Tibial nerve (tissue), 4 donors: ENCODE data around the gene TENM4. TPM values are rescaled to one million over a fixed set of nuclear protein-coding genes. Genes with fewer than 3 reads are reported as not detected.

Experiments
- DNase-seq, 2 donors: peaks; one replicate each; pipeline ENCODE4 v3.0.0-alpha.2; 2019; ENCODE audit warnings: low spot score in 2 of 2
- H3K27ac ChIP-seq, 4 donors: fragments of 200-600 bp; sonication (generic) in 3 of 4; one replicate each; pipeline ENCODE4 v1.5.1; 2017 to 2019; ENCODE audit warnings: mild to moderate bottlenecking in 1 of 4
- H3K27me3 ChIP-seq, 2 donors: fragments of 200-600 bp; sonication (generic) in 1 of 2; one replicate each; pipeline versions ENCODE4 v1.5.1 to v1.6.0; 2017 to 2019
- H3K36me3 ChIP-seq, 3 donors: fragments of 200-600 bp; sonication (generic); one replicate each; pipeline ENCODE4 v1.5.1; 2018 to 2019
- H3K4me1 ChIP-seq, 4 donors: fragments of 200-600 bp; sonication (generic) in 3 of 4; one replicate each; pipeline ENCODE4 v1.5.1; 2017 to 2019
- H3K4me3 ChIP-seq, 4 donors: fragments of 200-600 bp; sonication (generic) in 3 of 4; one replicate each; pipeline ENCODE4 v1.5.1; 2017 to 2019; ENCODE audit warnings: mild to moderate bottlenecking in 1 of 4, moderate library complexity in 1 of 4
- H3K9me3 ChIP-seq, 4 donors: fragments of 200-600 bp; sonication (generic) in 3 of 4; one replicate each; pipeline ENCODE4 v1.5.1; 2017 to 2019
- CTCF ChIP-seq, 5 experiments: fragments of 200-600 bp in 3 of 5; fragments of 450-650 bp in 2 of 5; sonication (generic) in 3 of 5; IDR thresholded peaks; one replicate each; pipeline ENCODE4 v1.5.1; 2016 to 2019; ENCODE audit warnings: antibody characterized with exemption in 5 of 5, mild to moderate bottlenecking in 3 of 5, moderate library complexity in 2 of 5
- EP300 ChIP-seq, 2 donors: sonication (generic); formaldehyde crosslinking; IDR thresholded peaks; one replicate each; pipeline ENCODE4 v1.6.1; 2017; ENCODE audit warnings: antibody characterized with exemption in 2 of 2, mild to moderate bottlenecking in 1 of 2
- POLR2A ChIP-seq, 2 donors: fragments of 450-650 bp; IDR thresholded peaks; one replicate each; pipeline ENCODE4 v1.6.1; 2017; ENCODE audit warnings: antibody characterized with exemption in 2 of 2, mild to moderate bottlenecking in 2 of 2, moderate library complexity in 2 of 2
- WGBS, 2 donors: methylation state at CpG; one replicate each; pipeline ENCODE4 v1.1.5; 2018; 5-methylcytosine and 5-hydroxymethylcytosine counted together
- total RNA-seq, 4 donors: library from RNA; depleted of rRNA; stranded (reverse); fragments of >200 nt; gene quantifications; one replicate each; pipeline ENCODE4 v1.1.0, GENCODE V29; 2016

The TENM4 gene
- total RNA-seq, 4 donors from 2014 or later, result 15.3 to 36.3 (median 19.6) TPM

DNA sequence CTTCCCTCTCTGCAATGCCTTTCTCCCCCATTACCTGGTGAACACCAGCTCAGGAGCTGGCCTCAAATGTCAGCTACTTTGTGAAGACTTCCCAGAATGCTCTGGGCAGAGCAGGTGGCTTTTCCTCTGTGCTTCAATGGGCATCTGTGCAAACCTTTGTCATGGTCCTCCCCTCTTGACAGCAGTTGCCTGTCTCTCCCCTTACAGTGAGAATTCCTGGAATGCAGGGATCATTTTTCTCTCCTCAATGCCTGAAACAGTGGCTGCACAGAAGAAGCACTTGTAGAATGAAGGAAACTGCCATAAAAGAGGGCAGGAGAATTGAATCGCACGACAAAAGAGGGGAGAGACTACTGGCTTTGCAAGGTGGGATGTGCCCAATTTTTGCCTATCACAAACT, 773.4 kb downstream of the TENM4 start:
- H3K27me3 ChIP-seq, result no peaks in the 10 kb centered on the region
- no peaks in the 10 kb centered on the region for H3K4me1 ChIP-seq
- H3K27ac ChIP-seq, result no peak overlapping the region
- H3K9me3 ChIP-seq, result no peaks in the 10 kb centered on the region
- peaks cover 0 to 29% (median 0%) of the 10 kb centered on the region in 3 donors for H3K36me3 ChIP-seq
- no peak overlapping the region for H3K4me3 ChIP-seq
- TF ChIP-seq CTCF (IDR thresholded peaks at IDR 0.05) (no peak), POLR2A (IDR thresholded peaks at IDR 0.05) (no peak), EP300 (IDR thresholded peaks at IDR 0.05) (no peak)
- no peak for DNase-seq
- WGBS, 2 donors, result 56 to 68% methylated on average over 2 of the region's 2 CpGs

- H3K27ac ChIP-seq, result no peak overlapping the region
- TF ChIP-seq EP300 (IDR thresholded peaks at IDR 0.05) (no peak), POLR2A (IDR thresholded peaks at IDR 0.05) (no peak), CTCF (IDR thresholded peaks at IDR 0.05) (no peak)
- no peaks in the 10 kb centered on the region for H3K9me3 ChIP-seq
- H3K27me3 ChIP-seq, result no peaks in the 10 kb centered on the region
- H3K4me1 ChIP-seq, result no peaks in the 10 kb centered on the region
- peaks cover 0 to 25% (median 0%) of the 10 kb centered on the region in 3 donors for H3K36me3 ChIP-seq
- H3K4me3 ChIP-seq, result no peak overlapping the region
- no peak for DNase-seq
Observed at GRCh38 chr11:78666675-78667160, 774.1 kb downstream of the TENM4 start.

GRCh38 chr11:78664636-78665035, 776.2 kb downstream of the TENM4 start:
- no peaks in the 10 kb centered on the region for H3K27me3 ChIP-seq
- no peaks in the 10 kb centered on the region for H3K4me1 ChIP-seq
- no peak overlapping the region for H3K4me3 ChIP-seq
- no peak overlapping the region for H3K27ac ChIP-seq
- no peak for DNase-seq
- 63 to 64% methylated on average over 1 of the region's 1 CpG for WGBS, 2 donors
- H3K9me3 ChIP-seq, result no peaks in the 10 kb centered on the region
- peaks cover 0 to 7% (median 0%) of the 10 kb centered on the region in 3 donors for H3K36me3 ChIP-seq
- no peak for TF ChIP-seq POLR2A (IDR thresholded peaks at IDR 0.05)
- TF ChIP-seq CTCF (IDR thresholded peaks at IDR 0.05), result no peak
- no peak for TF ChIP-seq EP300 (IDR thresholded peaks at IDR 0.05)

DNA sequence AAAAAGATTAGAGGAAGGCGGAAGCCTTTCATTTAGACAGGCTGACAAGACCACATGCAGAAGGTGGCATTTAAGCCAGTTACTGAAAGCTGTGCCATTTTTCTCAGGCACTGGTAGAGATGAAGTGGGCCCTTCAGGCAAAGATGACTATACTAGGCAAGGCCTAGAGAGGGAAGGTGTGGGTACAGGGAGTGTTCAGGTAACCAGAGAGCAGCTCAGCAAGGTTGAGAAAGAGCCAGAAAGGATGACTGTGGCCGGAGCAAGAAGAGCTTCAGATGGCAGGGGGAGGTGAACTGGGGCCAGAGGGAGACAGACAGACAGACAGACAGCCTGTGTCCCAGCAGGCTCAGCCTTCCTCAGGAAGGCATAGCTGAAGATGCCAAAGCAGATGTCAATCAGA, 778.0 kb downstream of the TENM4 start:
- DNase-seq, result no peak
- Histone ChIP-seq H3K27ac (no peak overlapping the region), H3K4me1 (no peaks in the 10 kb centered on the region), H3K36me3 (peaks cover 0 to 7% (median 0%) of the 10 kb centered on the region in 3 donors), H3K27me3 (no peaks in the 10 kb centered on the region), H3K4me3 (no peak overlapping the region), H3K9me3 (no peaks in the 10 kb centered on the region)
- 95 to 98% methylated on average over 2 of the region's 2 CpGs for WGBS, 2 donors
- no peak for TF ChIP-seq POLR2A (IDR thresholded peaks at IDR 0.05)
- no peak for TF ChIP-seq CTCF (IDR thresholded peaks at IDR 0.05)
- TF ChIP-seq EP300 (IDR thresholded peaks at IDR 0.05), result no peak

DNA sequence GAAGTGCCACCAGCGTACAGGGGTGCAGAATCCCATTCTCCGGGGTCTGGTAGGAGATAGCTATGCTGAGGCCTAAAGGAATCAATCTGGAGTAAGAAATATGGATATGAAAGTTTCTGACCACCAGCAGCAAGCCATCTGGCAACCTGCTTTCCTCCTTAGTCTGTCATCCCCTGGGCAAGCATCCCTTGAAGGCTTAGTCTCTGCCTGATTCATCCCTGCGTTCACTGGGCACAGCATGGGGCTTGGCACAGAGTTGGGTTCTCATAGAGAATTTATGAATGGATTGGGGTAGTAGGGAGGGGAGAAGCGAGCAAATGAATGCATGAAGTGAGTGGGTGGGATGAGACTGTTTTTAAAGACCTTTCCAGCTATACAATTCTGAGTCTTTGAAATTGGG, 780.4 kb downstream of the TENM4 start:
- no peak for DNase-seq
- Histone ChIP-seq H3K4me3 (no peak overlapping the region), H3K9me3 (no peaks in the 10 kb centered on the region), H3K36me3 (peaks cover 0 to 7% (median 0%) of the 10 kb centered on the region in 3 donors), H3K27me3 (no peaks in the 10 kb centered on the region), H3K27ac (no peak overlapping the region), H3K4me1 (no peaks in the 10 kb centered on the region)
- WGBS, 2 donors, result 89 to 90% methylated on average over 4 of the region's 4 CpGs
- TF ChIP-seq EP300 (IDR thresholded peaks at IDR 0.05) (no peak), POLR2A (IDR thresholded peaks at IDR 0.05) (no peak), CTCF (IDR thresholded peaks at IDR 0.05) (no peak)
